H9 (cell line): ENCODE data around the gene SPEF2. TPM values are rescaled to one million over a fixed set of nuclear protein-coding genes. Genes with fewer than 3 reads are reported as not detected.

Experiments used
- DNase-seq: peaks from one replicate; pipeline ENCODE4 v3.0.0-alpha.2; 2017
- H2AFZ ChIP-seq: one replicate; pipeline ENCODE4 v1.6.1; 2013; ENCODE audit warnings: mild to moderate bottlenecking, low read length, control low read depth, moderate library complexity
- H2AK5ac ChIP-seq: 2 replicates; pipeline ENCODE4 v1.6.1; 2013; ENCODE audit warnings: low read length, control low read depth, mixed read lengths; ENCODE audit not compliant: insufficient read length
- H2BK120ac ChIP-seq: one replicate; pipeline ENCODE4 v1.6.1; 2013; ENCODE audit warnings: low read depth, mild to moderate bottlenecking, low read length, control low read depth, inconsistent platforms; ENCODE audit not compliant: poor library complexity, severe bottlenecking
- H2BK12ac ChIP-seq: 2 replicates; pipeline ENCODE4 v1.6.1; 2013; ENCODE audit warnings: low read length, control low read depth, mixed read lengths, low read depth; ENCODE audit not compliant: insufficient read length
- H2BK15ac ChIP-seq: 2 replicates; pipeline ENCODE4 v1.6.1; 2013; ENCODE audit warnings: low read depth, low read length, control low read depth
- H2BK20ac ChIP-seq: one replicate; pipeline ENCODE4 v1.6.1; 2013; ENCODE audit warnings: low read depth, mild to moderate bottlenecking, low read length, control low read depth, inconsistent platforms; ENCODE audit not compliant: poor library complexity, severe bottlenecking
- H2BK5ac ChIP-seq: 2 replicates; pipeline ENCODE4 v1.6.1; 2013; ENCODE audit warnings: low read length, control low read depth, mixed read lengths; ENCODE audit not compliant: insufficient read length
- H3K14ac ChIP-seq: 2 replicates; pipeline ENCODE4 v1.6.1; 2013; ENCODE audit warnings: low read length, control low read depth; ENCODE audit not compliant: insufficient read depth
- H3K18ac ChIP-seq: 2 replicates; pipeline ENCODE4 v1.6.1; 2013; ENCODE audit warnings: low read depth, mild to moderate bottlenecking, mixed read lengths, low read length, control low read depth; ENCODE audit not compliant: insufficient read length
- H3K23ac ChIP-seq: 2 replicates; pipeline ENCODE4 v1.6.1; 2013; ENCODE audit warnings: low read length, control low read depth, mixed read lengths, low read depth; ENCODE audit not compliant: insufficient read length
- H3K23me2 ChIP-seq: 2 replicates; pipeline ENCODE4 v1.6.1; 2013; ENCODE audit warnings: low read depth, mild to moderate bottlenecking, mixed read lengths, low read length, control low read depth; ENCODE audit not compliant: insufficient read length, poor library complexity, severe bottlenecking
- H3K27ac ChIP-seq: 2 replicates; pipeline ENCODE4 v1.5.1; 2013; ENCODE audit warnings: low read length, control low read depth, mixed read lengths, low read depth; ENCODE audit not compliant: insufficient read length
- H3K27me3 ChIP-seq: 2 replicates; pipeline ENCODE4 v1.6.1; 2013; ENCODE audit warnings: low read length, control low read depth, inconsistent platforms; ENCODE audit not compliant: insufficient read depth
- H3K4ac ChIP-seq: 2 replicates; pipeline ENCODE4 v1.6.1; 2013; ENCODE audit warnings: low read depth, mild to moderate bottlenecking, control low read depth, inconsistent platforms, low read length, moderate library complexity
- H3K4me1 ChIP-seq: 2 replicates; pipeline ENCODE4 v1.6.1; 2013; ENCODE audit warnings: low read length, control low read depth, inconsistent platforms; ENCODE audit not compliant: insufficient read depth
- H3K4me2 ChIP-seq: 2 replicates; pipeline ENCODE4 v1.6.1; 2013; ENCODE audit warnings: low read length, control low read depth, mixed read lengths; ENCODE audit not compliant: insufficient read length, insufficient read depth
- H3K56ac ChIP-seq: 2 replicates; pipeline ENCODE4 v1.6.1; 2013; ENCODE audit warnings: low read depth, mild to moderate bottlenecking, mixed read lengths, low read length, control low read depth; ENCODE audit not compliant: insufficient read length
- H3K79me1 ChIP-seq: 2 replicates; pipeline ENCODE4 v1.6.1; 2013; ENCODE audit warnings: low read depth, mild to moderate bottlenecking, moderate library complexity, low read length, control low read depth, inconsistent platforms; ENCODE audit not compliant: insufficient read depth, poor library complexity, severe bottlenecking
- H3K79me2 ChIP-seq: 2 replicates; pipeline ENCODE4 v1.6.1; 2013; ENCODE audit warnings: low read length, control low read depth, inconsistent platforms; ENCODE audit not compliant: insufficient read depth
- H3K9ac ChIP-seq: 2 replicates; pipeline ENCODE4 v1.6.1; 2013; ENCODE audit warnings: low read length, control low read depth, mixed read lengths; ENCODE audit not compliant: insufficient read length; ENCODE audit errors: extremely low read depth
- H3K9me3 ChIP-seq: one replicate; pipeline ENCODE4 v1.6.1; 2013; ENCODE audit warnings: low read depth, low read length, inconsistent platforms; ENCODE audit not compliant: control insufficient read depth
- H3T11ph ChIP-seq: one replicate; pipeline ENCODE4 v1.6.1; 2013; ENCODE audit warnings: mild to moderate bottlenecking, low read length, control low read depth, inconsistent platforms
- H4K20me1 ChIP-seq: one replicate; pipeline ENCODE4 v1.6.1; 2013; ENCODE audit not compliant: control insufficient read depth, insufficient read length, insufficient read depth
- H4K5ac ChIP-seq: 2 replicates; pipeline ENCODE4 v1.6.1; 2013; ENCODE audit warnings: low read depth, mild to moderate bottlenecking, mixed read lengths, low read length, control low read depth; ENCODE audit not compliant: insufficient read length
- H4K8ac ChIP-seq: replicated peaks from 2 replicates; pipeline ENCODE4 v1.6.1; 2013; ENCODE audit warnings: low read length, control low read depth, mixed read lengths, low read depth; ENCODE audit not compliant: insufficient read length
- H4K91ac ChIP-seq: 2 replicates; pipeline ENCODE4 v1.6.1; 2013; ENCODE audit warnings: low read depth, mild to moderate bottlenecking, moderate library complexity, mixed read lengths, low read length, control low read depth; ENCODE audit not compliant: insufficient read length
- H3K27ac Mint-ChIP-seq, 3 experiments: 2 replicates in 2 of 3; 3 replicates in 1 of 3; pipeline ENCODE4 v1.8.0; 2020 to 2021; ENCODE audit warnings: mixed read lengths in 3 of 3, mild to moderate bottlenecking in 1 of 3, moderate library complexity in 1 of 3
- H3K27me3 Mint-ChIP-seq: 2 replicates; pipeline ENCODE4 v1.8.0; 2021; ENCODE audit warnings: low read depth, mild to moderate bottlenecking, moderate library complexity, mixed read lengths
- H3K36me3 Mint-ChIP-seq, 3 experiments: 2 replicates in 2 of 3; 3 replicates in 1 of 3; pipeline ENCODE4 v1.8.0; 2020 to 2021; ENCODE audit warnings: low read depth in 3 of 3, mixed read lengths in 3 of 3; ENCODE audit not compliant: insufficient read depth in 1 of 3
- H3K4me1 Mint-ChIP-seq, 2 experiments: 2 replicates each; pipeline ENCODE4 v1.8.0; 2020; ENCODE audit warnings: mixed read lengths in 2 of 2
- H3K4me3 Mint-ChIP-seq, 2 experiments: 2 replicates in 1 of 2; 3 replicates in 1 of 2; pipeline ENCODE4 v1.8.0; 2020 to 2021; ENCODE audit warnings: mild to moderate bottlenecking in 2 of 2, mixed read lengths in 2 of 2, moderate library complexity in 1 of 2
- H3K9me3 Mint-ChIP-seq, 2 experiments: 2 replicates in 1 of 2; 3 replicates in 1 of 2; pipeline ENCODE4 v1.8.0; 2020; ENCODE audit warnings: mild to moderate bottlenecking in 2 of 2, mixed read lengths in 2 of 2, moderate library complexity in 1 of 2
- CTCF ChIP-seq: fragments of 200-600 bp; sonication (generic); conservative IDR thresholded peaks from 3 replicates; pipeline ENCODE4 v1.8.0; 2021; ENCODE audit warnings: antibody characterized with exemption, mild to moderate bottlenecking
- WGBS: extraction: QIAGEN DNeasy Blood & Tissue Kit; methylation state at CpG from one replicate; pipeline ENCODE4 v1.1.7; 2013; ENCODE audit warnings: missing lambda C conversion rate, low lambda C conversion rate, mixed read lengths; ENCODE audit not compliant: insufficient read length; ENCODE audit errors: extremely low coverage; 5-methylcytosine and 5-hydroxymethylcytosine counted together
- total RNA-seq: library from RNA; stranded (reverse); gene quantifications from 2 replicates; pipeline ENCODE4 v1.2.1, GENCODE V29; 2021

SPEF2 gene
- total RNA-seq, 1 experiment from 2014 or later, result 1.0 TPM

GRCh38 chr5:35675392-35675791 is 57.7 kb downstream of the SPEF2 start:
- H3K79me1 ChIP-seq, result no peaks in the 10 kb centered on the region
- H2BK12ac ChIP-seq, result no peak overlapping the region
- Mint-ChIP-seq H3K4me1 (peaks cover 7% of the 10 kb centered on the region in 2 experiments), H3K27ac (no peak overlapping the region; a peak in 1 of 7 replicates), H3K27me3 (peaks cover 4% of the 10 kb centered on the region; the same call in 1 of the 2 replicates), H3K36me3 (no peaks in the 10 kb centered on the region), H3K9me3 (no peaks in the 10 kb centered on the region), H3K4me3 (no peak overlapping the region)
- no peak overlapping the region for H4K5ac ChIP-seq
- H3T11ph ChIP-seq, result no peak overlapping the region
- H3K9me3 ChIP-seq, result no peaks in the 10 kb centered on the region
- no peaks in the 10 kb centered on the region for H4K20me1 ChIP-seq
- no peak overlapping the region for H4K91ac ChIP-seq
- no peaks in the 10 kb centered on the region for H3K23me2 ChIP-seq
- H3K27ac ChIP-seq, result no peak overlapping the region
- no peak overlapping the region for H2BK5ac ChIP-seq
- H4K8ac ChIP-seq, result no peak overlapping the region
- no peak overlapping the region for H3K18ac ChIP-seq
- H3K4me2 ChIP-seq, result no peak overlapping the region
- no peak overlapping the region for H3K9ac ChIP-seq
- no CpG with 5 or more reads among the region's 12 CpGs for WGBS
- no peak overlapping the region for H3K23ac ChIP-seq
- no peak overlapping the region for H3K56ac ChIP-seq
- no peak overlapping the region for H3K14ac ChIP-seq
- no peaks in the 10 kb centered on the region for H3K27me3 ChIP-seq
- no peak overlapping the region for H2AFZ ChIP-seq
- H3K4me1 ChIP-seq, result no peaks in the 10 kb centered on the region; the same call in 1 of the 2 replicates
- DNase-seq, result peak; percentile 38
- H2BK20ac ChIP-seq, result no peak overlapping the region
- H2AK5ac ChIP-seq, result no peak overlapping the region
- no peak overlapping the region for H2BK15ac ChIP-seq
- H2BK120ac ChIP-seq, result no peak overlapping the region
- no peak overlapping the region for H3K4ac ChIP-seq
- no peaks in the 10 kb centered on the region for H3K79me2 ChIP-seq
- TF ChIP-seq CTCF, result no peak
